ENCODE results near the gene GABRB1.

The GABRB1 gene

DNA sequence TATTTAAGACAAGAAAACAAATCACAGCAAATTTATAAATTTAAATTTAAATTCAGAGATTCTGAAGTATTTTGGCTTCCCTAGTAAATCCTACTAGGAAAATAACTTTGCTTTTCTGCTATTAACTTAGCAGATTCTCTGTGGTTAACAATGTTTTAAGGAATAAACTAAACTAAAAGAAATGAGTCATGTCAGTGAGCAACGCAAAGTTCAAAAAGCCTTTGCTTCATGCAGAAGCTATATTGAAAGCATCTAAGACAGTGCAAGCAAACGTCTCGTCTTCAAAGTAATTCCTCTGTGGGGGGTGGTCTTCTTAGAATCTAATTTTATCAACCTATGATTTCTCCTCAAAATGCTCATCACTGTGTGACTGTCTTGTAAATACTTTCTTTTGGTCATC lies 30.1 kb downstream of the GABRB1 start:
- H3K4me3 ChIP-seq (ENCODE audit: low read length) = no peak overlapping the region
- TF ChIP-seq, protein P1, sequence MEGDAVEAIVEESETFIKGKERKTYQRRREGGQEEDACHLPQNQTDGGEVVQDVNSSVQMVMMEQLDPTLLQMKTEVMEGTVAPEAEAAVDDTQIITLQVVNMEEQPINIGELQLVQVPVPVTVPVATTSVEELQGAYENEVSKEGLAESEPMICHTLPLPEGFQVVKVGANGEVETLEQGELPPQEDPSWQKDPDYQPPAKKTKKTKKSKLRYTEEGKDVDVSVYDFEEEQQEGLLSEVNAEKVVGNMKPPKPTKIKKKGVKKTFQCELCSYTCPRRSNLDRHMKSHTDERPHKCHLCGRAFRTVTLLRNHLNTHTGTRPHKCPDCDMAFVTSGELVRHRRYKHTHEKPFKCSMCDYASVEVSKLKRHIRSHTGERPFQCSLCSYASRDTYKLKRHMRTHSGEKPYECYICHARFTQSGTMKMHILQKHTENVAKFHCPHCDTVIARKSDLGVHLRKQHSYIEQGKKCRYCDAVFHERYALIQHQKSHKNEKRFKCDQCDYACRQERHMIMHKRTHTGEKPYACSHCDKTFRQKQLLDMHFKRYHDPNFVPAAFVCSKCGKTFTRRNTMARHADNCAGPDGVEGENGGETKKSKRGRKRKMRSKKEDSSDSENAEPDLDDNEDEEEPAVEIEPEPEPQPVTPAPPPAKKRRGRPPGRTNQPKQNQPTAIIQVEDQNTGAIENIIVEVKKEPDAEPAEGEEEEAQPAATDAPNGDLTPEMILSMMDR (conservative IDR thresholded peaks at IDR 0.05; ENCODE audit: low read length) = no peak

GRCh38 chr4:47065051-47065481 lies 33.7 kb downstream of the GABRB1 start:
- H3K4me3 ChIP-seq (ENCODE audit: low read length) = no peak overlapping the region
- DNase-seq (ENCODE audit: low read depth) = no peak
- TF ChIP-seq, protein P1 (conservative IDR thresholded peaks at IDR 0.05; ENCODE audit: low read length) = no peak

More for the DNA sequence above, 30.1 kb downstream of the GABRB1 start:
- no peak for DNase-seq (ENCODE audit: low read depth)

DNA sequence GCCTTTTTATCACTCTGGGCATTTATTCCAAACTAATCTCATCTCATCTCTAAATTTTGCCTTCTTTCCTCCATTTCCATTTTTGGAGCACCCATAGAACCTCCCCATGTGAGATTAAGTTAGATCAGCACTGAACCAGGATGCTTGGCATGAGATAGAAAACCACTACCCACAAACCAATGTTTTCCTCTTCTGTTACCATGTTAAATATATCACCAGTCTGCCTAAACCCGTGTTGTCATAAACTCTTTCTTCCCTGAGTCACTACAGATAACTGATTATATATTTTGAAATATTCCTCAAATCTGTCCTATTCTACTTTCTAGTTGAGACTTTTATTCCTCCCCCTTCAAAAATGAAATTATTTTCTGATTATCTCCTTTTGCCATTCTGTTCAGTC lies 37.6 kb downstream of the GABRB1 start:
- no peak overlapping the region for H3K4me3 ChIP-seq (ENCODE audit: low read length)
- no peak for DNase-seq (ENCODE audit: low read depth)
- TF ChIP-seq, protein P1 (conservative IDR thresholded peaks at IDR 0.05; ENCODE audit: low read length) = no peak

- no peak overlapping the region for H3K4me3 ChIP-seq (ENCODE audit: low read length)
- TF ChIP-seq, protein P1 (conservative IDR thresholded peaks at IDR 0.05; ENCODE audit: low read length) = no peak
- DNase-seq (ENCODE audit: low read depth) = no peak
Measured at GRCh38 chr4:47071901-47072341, 40.6 kb downstream of the GABRB1 start.

DNA sequence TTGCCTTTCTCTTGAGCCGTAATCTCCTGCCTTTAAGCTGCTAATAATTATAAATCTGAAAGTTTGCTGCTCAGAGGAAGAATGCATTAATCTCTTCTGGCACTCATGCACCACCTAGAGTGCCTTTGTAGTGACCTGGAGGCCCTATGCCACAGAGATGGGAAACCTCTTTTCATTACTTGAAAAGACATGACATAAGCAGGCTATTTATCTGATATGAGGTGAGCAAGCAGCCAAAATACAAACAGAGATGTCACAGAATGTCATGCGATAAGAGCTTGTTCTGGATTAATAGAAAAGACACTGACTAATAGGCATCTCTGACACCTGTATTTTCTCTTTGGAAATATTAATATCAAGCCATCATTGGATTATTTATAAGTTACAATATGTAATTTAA lies 42.3 kb downstream of the GABRB1 start:
- TF ChIP-seq, protein P1 (conservative IDR thresholded peaks at IDR 0.05; ENCODE audit: low read length) = no peak
- no peak overlapping the region for H3K4me3 ChIP-seq (ENCODE audit: low read length)

GRCh38 chr4:47074816-47075215 lies 43.4 kb downstream of the GABRB1 start:
- no peak for DNase-seq (ENCODE audit: low read depth)
- TF ChIP-seq, protein P1 (conservative IDR thresholded peaks at IDR 0.05; ENCODE audit: low read length) = no peak
- no peak overlapping the region for H3K4me3 ChIP-seq (ENCODE audit: low read length)

More for the DNA sequence above, 42.3 kb downstream of the GABRB1 start:
- DNase-seq (ENCODE audit: low read depth) = no peak

DNA sequence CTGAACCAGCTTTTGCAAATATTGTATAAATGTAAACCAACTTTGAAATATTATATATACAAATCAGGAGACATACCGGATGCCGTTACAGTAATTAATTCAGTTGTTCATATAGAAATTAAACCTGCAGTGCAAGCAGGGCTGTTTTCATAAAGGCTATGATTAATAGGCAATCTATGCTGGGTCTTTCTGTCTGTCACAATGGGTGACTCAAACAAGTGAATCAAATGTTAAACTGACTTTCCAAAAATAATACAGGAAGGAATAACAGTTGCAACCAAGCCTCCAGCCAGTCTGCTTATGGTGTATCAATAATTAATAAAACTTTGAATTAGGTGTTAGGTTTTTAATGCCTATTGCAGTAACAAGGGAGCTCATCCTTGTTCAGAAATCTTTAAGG lies 43.9 kb downstream of the GABRB1 start:
- no peak overlapping the region for H3K4me3 ChIP-seq (ENCODE audit: low read length)
- DNase-seq (ENCODE audit: low read depth) = no peak
- TF ChIP-seq, protein P1 (conservative IDR thresholded peaks at IDR 0.05; ENCODE audit: low read length) = no peak
